Germinal center (tissue), 1 donor: ENCODE results near the gene CROCC.

ENCODE experiments used
- DNase-seq: peaks from one replicate; pipeline ENCODE4 v3.0.0; 2012; ENCODE audit warnings: mixed read lengths, low spot score

The CROCC gene

GRCh38 chr1:16969057-16969611, 47.4 kb downstream of the CROCC start:
- no peak for DNase-seq

- no peak for DNase-seq
Observed at GRCh38 chr1:16969651-16970050, 47.9 kb downstream of the CROCC start.

- no peak for DNase-seq
Observed at GRCh38 chr1:16970132-16970910, 48.6 kb downstream of the CROCC start.

- no peak for DNase-seq
Observed at GRCh38 chr1:16971341-16972188, 49.8 kb downstream of the CROCC start.

GRCh38 chr1:16972189-16972895, 50.6 kb downstream of the CROCC start:
- no peak for DNase-seq

GRCh38 chr1:16973215-16973614, 51.5 kb downstream of the CROCC start:
- no peak for DNase-seq

- DNase-seq = no peak
Observed at GRCh38 chr1:16975211-16975610, 53.5 kb downstream of the CROCC start.

GRCh38 chr1:16975838-16976237, 54.1 kb downstream of the CROCC start:
- no peak for DNase-seq

GRCh38 chr1:16976966-16977365, 55.2 kb downstream of the CROCC start:
- no peak for DNase-seq

GRCh38 chr1:16977377-16977776, 55.6 kb downstream of the CROCC start:
- no peak for DNase-seq

GRCh38 chr1:16978139-16978538, 56.4 kb downstream of the CROCC start:
- no peak for DNase-seq

- DNase-seq = no peak
Observed at GRCh38 chr1:16978567-16979474, 57.1 kb downstream of the CROCC start.

GRCh38 chr1:16979475-16980327, 58.0 kb downstream of the CROCC start:
- DNase-seq = no peak

- DNase-seq = no peak
Observed at GRCh38 chr1:16980473-16981268, 58.9 kb downstream of the CROCC start, which contains the start of gene MFAP2. TSS of gene MFAP2 (minus strand) at chr1:16980620. CDS start at chr1:16978273, 2,347 bp downstream.

GRCh38 chr1:16981269-16981849, 59.6 kb downstream of the CROCC start:
- DNase-seq = no peak

- no peak for DNase-seq
Observed at GRCh38 chr1:16982902-16983301, 61.2 kb downstream of the CROCC start.

GRCh38 chr1:16983649-16984048, 61.9 kb downstream of the CROCC start:
- DNase-seq = no peak

- DNase-seq = no peak
Observed at GRCh38 chr1:16984717-16985116, 63.0 kb downstream of the CROCC start.

- no peak for DNase-seq
Observed at GRCh38 chr1:16986113-16986512, 64.4 kb downstream of the CROCC start.
